Measurements from ENCODE around the gene APLF.

Gene APLF

GRCh38 chr2:68456198-68456597 is 11.2 kb upstream of the APLF start:
- TF ChIP-seq CTCF (IDR thresholded peaks at IDR 0.05; ENCODE audit: extremely low read depth, missing control alignments) = no peak
- no peak for DNase-seq (ENCODE audit: low spot score)

DNA sequence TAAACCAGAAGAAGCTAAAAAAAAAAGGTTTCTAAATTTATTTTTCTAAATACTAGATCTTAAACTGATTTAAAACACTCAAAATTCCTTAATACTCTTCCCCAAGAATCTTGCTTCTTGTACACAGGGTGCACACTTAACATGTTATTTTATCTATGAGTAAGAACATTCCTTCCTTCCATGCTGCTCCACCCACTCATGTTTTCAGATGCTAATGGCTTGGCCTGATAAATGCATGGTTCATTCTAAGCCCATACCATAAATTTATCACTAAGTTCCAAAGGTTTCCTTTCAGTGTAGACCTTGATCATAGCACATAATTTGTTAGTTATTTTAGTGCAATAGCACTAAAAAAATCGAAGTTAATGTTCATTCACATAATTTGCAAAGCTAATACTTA is 8.4 kb upstream of the APLF start:
- no peak for DNase-seq (ENCODE audit: low spot score)
- no peak for TF ChIP-seq CTCF (IDR thresholded peaks at IDR 0.05; ENCODE audit: extremely low read depth, missing control alignments)

DNA sequence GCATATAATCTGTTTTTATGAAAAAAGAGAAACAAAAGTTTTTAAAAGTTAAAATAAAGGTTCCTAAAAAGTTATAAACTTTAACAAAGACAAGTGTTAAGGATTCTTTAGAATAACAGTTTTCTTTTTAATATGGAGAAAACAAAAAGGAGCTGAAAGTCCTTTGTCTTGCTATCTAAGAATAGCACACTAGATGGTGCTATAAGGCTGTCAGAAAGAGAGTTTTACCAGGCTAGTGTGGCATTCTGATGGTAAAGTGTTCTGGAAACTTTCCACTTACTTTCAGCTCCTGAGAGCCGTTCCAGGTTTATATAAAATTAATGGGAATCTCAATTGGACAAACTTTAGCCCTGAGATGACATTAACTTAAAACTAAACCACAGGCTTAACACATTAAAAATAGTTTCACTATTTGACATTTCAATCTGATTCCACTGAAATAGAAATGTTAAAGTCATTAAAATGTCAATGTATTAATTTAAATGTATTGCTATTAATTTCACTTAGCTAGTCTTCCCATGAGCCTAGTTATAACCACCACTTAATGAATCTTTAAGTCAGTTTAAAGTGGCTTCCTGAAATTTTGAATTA is 4.0 kb upstream of the APLF start:
- DNase-seq (ENCODE audit: low spot score) = peak; percentile 51
- peak; percentile 54 for TF ChIP-seq CTCF (IDR thresholded peaks at IDR 0.05; ENCODE audit: extremely low read depth, missing control alignments)

GRCh38 chr2:68464651-68465050 is 2.7 kb upstream of the APLF start:
- DNase-seq (ENCODE audit: low spot score) = no peak
- TF ChIP-seq CTCF (IDR thresholded peaks at IDR 0.05; ENCODE audit: extremely low read depth, missing control alignments) = no peak

GRCh38 chr2:68465081-68465916 is 2.1 kb upstream of the APLF start:
- no peak for DNase-seq (ENCODE audit: low spot score)
- TF ChIP-seq CTCF (IDR thresholded peaks at IDR 0.05; ENCODE audit: extremely low read depth, missing control alignments) = no peak

DNA sequence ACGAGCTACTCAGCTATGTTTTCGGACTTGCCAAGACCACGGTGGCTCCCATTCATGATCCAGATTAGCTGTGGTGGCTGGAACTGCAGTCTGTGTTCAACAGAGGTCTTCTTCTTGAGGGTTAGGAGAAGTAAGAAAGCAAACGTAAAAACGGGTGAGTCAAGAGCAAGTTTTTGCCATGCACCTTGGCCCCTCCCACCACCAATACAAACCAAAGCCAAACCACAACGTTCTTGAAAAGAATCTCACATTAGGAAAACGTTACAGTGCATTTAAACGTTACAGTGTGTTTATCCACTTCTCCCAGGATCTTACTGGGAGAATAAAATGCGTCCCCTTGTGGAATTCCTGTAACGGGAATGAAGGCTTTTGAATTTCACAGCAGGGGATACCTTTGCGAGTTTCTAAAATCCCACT is 1.0 kb upstream of the APLF start:
- TF ChIP-seq CTCF (IDR thresholded peaks at IDR 0.05; ENCODE audit: extremely low read depth, missing control alignments) = no peak
- peak; percentile 21 for DNase-seq (ENCODE audit: low spot score)

DNA sequence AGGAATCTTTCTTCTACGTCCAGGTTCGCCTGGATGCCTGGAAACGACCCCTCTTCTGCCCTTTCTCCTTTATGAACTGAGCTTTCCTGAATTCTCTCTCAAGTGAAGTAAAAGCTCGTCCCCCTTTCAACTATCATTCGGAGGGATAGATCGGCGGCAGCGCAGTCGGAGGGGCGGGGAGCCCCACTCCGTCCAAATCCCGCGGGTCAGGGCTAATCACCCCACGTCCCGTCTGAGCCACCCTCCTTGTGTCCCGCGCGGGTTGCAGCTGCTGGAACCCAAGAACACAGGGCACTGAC is 658 bp upstream of the APLF start:
- no peak for TF ChIP-seq CTCF (IDR thresholded peaks at IDR 0.05; ENCODE audit: extremely low read depth, missing control alignments)

More for the DNA sequence above, 658 bp upstream of the APLF start:
- DNase-seq (ENCODE audit: low spot score) = no peak

All from GM20000 (cell line).